OCI-M2 (cell line): Measurements from ENCODE around the gene HSD11B1.
A peak's percentile ranks its signal among the peaks of the same experiment; 100 is the strongest.

Experiments used
- DNase-seq: peaks from one replicate; lab custom pipeline; 2025; ENCODE audit not compliant: unreplicated experiment; lab: John Stamatoyannopoulos, UW

The HSD11B1 gene

DNA sequence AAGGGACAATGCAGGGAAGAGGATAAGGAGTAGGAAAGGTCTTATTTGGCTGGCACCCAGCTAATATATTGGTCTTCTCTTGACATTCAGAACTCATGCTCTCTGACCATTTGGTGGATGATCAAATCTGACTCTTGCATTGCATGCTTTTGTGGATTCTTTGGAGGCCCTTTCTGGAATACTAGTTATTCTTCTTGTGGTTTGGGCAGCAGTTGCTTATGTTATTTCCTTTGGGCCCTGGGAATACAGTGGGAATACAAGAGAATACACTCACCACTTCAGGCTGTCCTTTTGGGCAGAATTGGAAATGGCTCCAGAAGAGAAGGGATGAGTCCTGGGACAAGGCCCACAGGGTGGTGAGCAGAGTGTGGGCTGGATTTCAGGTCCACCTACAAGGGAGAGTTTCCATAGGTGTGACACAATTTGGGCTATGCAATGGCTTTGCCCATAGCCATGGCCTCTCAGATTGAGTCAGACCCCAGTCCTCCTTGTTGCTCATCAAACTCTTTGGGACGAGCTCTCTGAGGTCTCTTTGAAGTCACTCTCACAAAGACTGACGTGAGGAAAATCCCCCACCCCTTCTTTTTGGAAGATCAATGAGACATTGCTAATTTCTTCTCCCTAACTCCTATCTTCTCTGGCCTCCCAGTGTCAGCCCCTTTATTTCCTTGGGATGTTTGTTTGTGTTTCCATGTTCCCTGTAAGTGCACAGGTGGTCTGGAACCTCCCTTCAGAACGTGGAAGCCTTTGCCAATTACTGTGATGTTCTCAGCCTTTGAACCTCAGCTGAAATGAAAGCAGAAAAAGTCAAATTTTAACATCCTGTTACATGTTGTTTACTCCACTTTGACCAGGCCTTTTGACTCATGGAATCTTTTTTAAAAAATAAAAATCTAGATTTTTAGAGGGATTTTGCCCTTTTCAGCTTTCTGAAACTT is 19.4 kb downstream of the HSD11B1 start:
- no peak for DNase-seq

DNA sequence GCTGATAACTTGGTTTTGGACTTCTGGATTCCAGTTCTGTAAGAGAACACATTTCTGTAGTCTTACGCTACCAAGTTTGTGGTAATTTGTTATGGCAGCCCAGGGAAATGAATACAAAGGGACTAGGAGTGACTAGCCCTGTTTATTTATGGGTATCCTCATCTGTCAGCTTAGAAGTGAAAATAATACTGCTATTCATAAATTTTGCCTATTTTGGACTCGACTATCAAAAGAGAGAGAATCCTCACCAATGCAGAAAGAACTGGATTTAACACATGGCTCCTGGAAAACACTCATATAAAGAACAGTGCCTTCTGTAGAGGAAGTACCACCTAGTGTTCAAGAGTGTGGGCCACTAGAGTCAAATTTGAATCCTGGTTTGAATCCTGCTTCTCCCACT is 22.6 kb downstream of the HSD11B1 start:
- DNase-seq = no peak

DNA sequence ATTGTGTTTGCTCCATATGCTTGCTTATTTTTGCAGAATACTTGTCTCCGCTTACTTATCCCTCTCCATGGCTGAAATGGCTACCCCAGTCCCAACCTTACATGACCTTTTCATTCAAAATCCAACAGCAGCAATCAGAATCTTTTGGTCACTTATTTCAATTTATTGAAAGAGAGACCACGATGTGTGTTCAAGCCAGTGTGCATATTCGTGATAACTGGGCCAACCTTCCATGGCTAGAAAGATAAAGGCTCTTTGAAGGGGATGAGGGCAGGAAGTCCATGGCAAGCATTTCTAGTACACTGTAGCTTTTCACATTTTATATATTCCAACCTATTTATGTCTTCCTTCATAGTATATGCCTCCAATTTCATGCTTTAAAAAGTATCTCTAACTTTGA is 23.1 kb downstream of the HSD11B1 start:
- DNase-seq = no peak

DNA sequence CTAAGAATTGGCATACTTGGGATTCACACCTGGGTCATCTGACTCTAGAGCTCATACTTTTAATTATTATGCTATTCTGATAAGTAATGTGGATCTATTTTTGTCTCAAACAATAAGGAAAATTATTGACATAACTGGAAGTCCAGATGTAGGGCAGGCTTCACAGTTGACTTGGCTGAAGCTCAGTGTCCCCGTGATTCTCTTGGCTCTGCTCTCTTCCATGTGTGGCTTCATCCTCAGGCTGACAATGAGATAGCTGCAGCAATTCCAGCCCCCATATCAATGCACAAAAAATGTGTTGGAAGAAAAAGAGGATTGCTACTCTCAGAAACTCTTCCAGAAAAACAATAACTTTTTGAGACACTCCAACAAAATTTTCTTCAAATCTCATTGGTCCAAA is 23.8 kb downstream of the HSD11B1 start:
- no peak for DNase-seq

DNA sequence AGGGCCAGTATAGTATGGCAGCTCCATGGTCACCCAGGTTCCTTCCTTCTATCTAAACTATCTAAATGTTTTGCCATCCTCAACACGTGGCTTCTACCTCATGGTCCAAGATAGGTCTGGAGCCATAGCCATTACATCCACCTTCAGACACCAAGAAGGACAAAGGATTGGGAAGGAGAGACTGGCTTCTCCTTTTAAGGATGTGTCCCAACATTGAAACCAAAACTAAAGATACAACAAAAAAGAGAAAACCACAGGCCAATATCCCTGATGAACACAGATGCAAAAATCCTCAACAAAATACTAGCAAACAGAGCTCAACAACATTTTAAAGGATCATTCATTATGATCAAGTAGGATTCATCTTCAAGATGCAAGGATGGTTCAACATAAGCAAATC is 24.8 kb downstream of the HSD11B1 start:
- DNase-seq = no peak

DNA sequence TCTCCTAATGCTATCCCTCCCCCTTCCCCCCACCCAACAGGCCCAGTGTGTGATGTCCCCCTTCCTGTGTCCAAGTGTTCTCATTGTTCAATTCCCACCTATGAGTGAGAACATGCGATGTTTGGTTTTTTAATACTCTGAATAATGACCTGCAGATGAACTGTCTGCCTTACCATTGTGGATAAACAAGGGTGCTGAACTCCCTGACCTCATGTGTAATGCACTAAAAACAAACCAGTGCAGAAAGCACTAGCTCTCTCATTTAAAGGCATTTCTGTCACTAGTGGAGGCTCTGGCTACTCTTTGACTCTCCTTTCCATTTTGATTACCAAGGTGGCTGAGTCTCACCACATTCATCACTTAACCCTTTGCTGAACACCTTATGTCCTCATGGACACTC is 28.1 kb downstream of the HSD11B1 start:
- no peak for DNase-seq

DNA sequence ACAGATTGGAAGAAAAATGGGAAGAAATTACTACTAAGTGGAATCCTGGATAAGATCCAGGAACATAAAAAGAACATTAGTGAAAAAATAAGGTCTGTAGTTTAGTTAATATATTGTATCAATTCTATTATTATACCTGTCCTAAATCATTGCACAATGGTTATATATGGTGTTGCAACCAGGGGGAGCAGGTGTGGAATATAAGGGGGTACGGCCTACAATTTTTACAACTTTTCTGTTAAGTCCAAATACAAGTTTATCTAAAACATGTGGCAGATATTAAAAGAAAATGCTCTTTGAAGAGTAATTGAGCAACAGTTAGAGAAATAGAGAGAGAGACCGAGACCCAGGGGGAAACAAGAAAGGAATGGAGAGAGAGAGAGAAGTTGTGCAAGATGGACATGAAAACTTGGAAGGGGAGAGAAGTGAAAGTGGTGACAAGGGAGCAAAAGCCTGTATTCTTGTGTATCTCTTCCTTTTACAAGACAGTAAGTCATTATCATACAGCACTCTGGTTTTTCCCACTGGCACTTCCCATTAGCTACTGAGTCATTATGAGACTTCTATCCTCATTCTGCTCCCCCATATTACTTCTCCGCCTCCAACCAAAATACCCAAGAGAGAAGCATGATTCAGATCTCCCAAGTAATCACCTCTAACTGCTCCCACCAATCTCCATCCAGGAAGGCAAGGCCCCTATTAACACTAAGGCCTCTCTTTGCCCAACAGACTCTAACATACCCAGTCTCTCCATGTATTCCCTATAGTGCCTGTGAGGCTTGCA is 29.0 kb downstream of the HSD11B1 start:
- no peak for DNase-seq

DNA sequence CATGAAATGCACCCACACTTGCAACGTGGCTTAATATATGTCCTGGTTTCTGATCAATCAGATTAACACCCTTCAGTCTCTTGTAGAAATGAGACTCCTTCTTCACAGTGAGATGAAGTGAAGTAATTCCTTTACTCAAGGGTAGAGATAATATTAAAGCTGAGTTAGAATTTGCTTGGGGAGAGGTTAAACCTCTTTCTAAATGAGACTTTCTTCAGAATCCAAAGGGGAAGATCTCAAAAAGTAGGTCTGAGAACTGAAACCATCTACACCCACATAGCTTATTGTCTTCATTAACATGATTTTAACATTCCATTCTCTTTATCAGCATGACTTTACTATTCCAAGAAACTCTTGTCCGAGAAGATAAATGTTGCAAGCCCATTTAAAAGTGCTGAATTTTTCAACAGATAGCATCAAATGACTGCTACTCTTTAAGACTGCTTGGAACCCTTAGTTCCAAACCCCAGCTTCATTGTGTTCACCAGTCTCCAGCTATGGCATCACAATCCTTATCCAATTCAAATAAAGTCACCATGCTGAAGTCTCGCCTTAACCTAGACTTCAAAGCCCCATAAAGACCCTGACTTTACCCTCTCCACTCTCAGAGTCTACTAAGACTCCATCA is 32.0 kb downstream of the HSD11B1 start:
- DNase-seq = no peak

DNA sequence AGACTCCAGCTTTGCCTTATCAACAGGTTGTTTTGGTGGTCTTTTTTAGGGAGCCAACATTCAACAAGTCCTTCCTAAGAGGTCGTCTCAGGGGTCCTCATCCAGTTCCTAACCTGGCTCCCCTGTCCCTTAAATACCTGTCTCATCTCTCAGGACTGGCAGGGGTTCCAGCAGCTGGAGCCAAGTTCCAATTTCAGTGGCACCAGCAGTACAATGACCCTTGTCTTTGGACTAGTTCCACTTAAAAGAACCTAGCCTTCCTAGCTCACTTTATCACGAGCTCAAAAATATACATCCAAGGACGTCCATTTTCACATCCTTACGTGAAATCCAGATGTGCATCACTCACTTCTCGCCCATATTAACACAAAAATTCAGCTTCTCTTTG is 32.5 kb downstream of the HSD11B1 start:
- no peak for DNase-seq

DNA sequence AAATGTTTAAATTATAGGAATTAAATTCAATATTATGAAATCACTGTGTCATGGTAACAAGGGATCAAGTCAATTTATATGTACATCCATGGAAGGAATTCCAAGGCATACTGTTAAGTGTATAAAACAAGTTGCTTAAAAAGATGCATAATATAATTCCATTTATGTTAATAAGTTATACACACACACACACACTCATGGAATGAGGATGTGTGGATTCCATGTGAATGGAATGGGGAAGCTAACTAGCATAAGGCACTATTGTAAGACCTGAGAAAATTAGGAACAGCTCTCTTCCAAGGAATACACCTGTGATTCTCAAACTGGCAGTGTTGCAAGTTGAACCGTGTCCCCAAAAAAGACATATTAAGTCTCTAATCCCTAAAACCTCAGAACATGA is 33.6 kb downstream of the HSD11B1 start:
- no peak for DNase-seq

DNA sequence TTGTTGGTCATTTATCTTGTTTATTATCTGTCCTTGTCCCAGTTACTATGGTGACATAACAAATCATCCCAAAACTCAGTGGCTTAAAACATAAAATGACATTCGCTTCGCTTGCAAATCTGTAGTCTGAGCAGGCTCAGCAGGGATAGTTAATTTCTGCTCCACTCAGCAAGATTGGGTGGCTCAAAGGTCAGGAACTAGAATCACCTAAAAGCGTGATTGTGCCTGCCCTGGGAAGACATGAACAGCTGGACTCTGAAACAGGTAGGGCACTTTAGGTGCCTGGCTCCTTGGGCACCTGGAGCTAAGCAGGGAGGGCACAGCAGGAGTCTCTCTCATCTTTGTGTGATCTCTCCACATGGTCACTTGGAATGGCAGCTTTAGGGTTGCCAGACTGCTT is 36.5 kb downstream of the HSD11B1 start:
- no peak for DNase-seq

DNA sequence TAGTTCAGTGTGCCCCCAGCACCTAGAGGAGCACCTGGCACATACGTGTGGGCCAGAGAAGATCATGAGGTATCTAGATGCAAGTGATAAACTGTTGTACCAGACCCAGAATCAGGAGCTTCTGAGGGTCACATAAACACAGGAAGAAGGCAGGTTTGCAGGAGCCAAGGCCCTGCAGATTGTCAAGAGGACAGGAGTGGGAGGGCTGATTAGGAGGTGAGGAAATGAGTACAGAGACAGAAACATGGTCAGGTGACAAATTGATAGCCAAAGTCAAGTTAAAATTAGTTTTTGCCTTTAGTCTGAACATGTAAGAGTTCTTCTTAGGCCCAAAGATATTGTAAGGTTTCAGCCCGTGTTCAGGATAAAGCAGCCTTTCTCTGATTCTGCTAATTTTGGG is 37.2 kb downstream of the HSD11B1 start:
- DNase-seq = no peak

DNA sequence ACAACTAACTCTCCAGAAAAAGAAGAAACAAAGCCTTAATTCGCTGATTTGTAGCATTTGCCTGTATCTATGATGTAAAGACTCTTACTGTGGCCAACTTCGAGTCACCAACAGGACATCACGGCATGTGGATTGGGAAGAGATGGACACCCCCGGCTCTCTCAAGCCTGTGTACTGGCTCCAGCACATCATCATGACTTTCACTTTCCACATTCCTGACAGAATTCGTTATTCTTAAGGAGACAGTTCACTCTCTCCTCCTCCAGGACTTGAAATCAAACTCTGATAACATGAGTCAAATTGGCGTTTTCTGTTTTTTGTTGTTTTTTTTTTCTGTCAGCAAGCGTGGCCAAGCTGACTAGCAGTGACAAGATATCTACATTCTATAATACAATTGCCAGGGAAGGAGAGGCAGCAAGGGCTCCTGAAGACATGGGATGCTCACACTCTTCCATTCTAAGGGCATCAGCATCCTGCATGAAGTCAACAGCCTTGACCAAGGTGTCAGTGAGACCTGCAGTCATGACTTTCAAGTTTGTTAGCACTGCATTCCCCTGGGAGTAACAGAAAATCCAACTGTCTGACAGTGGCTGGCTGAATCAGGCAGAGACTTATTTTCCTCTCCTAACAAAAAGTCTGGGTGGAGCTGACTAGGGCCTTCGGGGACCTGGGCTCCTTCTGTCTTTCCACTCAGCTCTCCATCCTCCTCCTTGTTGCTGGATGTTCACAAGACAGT is 37.9 kb downstream of the HSD11B1 start:
- no peak for DNase-seq

DNA sequence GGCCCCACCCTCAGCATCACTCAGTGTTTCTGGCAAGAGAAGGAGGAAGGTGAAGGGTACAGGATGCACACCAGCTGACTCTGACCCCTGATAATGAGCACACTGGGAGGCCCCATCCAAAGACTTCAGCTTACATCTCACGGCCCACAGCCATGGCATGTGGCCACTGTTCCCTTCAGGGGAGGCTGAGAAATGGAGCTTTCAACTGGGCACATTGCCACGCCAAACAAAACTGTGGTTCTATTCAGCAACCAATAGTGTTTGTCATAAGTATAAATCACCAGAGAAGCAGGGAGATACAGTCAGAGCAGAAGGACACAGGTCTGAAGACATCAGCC is 38.5 kb downstream of the HSD11B1 start:
- DNase-seq = no peak

DNA sequence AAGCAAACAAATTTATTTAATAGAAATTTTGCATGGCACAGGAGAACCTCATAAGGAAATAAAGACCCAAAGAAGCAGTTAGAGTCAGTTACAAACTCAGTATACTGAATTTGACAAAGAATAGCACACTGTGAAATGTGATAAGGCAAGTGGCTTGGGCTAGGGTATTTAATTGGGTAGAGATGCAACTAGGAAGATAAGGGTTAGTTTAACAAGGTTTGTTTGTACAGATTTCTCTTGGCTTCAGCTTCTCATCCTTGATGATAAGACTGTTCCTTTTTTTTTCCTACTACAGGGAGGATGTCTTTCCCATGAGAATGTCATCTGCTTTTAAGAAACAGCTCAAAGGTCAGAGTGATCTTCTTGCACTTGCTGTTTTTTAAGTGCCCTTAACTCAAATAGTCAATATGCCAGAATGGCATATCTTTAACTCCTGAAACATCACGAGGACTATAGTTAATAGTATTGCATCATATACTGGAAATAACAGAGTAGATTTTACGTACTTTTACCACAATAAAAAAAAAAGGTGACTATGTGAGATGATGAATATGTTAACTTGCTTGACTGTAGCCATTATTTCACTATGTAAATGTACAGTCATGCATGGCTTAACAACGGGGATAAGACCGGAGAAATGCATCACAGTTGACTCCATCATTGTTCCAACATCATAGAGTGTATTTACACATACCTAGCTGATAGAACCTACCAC is 42.0 kb downstream of the HSD11B1 start:
- peak; percentile 51 for DNase-seq

DNA sequence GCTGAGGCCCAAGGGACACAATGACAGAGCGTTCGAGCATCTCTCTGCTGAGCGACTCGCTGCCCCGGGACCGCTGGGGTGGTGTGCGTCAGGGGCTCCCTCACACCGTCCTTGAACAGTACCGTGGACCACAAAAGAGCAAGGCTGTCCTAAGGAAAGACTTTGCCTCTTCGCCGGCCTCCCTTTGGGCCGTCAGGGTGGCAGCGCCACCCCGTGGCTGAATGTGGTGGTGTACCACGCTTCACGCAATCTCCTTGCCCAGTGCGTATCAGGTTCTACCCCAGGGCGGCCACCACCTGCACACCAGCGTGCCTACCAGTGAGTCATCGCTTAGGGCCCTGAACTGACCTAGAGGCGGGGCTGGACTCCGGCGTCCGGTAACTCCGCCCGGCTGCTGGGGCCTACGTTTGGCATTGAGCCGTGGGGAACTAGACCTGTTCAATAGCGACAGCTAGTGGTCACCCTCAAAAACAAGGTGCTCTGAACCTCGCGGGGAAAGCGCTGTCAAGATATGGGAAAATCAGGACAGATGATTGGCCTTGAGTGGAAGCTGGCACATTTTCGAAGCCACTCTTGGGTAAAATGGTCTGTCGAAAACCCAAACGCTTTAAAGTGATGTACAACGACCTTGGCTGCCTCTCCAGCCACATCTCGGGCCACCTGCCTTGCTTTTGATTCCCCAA is 43.1 kb downstream of the HSD11B1 start:
- no peak for DNase-seq

DNA sequence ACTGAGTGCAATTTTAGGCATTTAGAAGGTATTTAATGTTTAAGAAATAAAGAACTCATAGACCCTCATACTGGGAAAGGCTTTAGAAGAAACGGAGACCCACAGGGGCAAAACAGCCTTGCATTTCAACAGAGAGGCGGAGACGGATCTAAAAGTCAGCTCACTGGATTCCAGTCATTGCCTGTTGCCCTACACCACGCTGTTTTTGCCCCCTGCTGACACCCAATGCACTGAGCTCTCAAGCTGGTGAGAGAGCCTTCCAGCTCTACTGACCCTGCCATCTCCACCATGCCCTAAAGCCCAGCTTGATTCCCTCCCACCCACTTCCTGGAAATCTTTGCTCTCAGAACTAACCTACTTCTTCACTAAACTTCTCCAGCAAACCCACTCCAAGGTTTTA is 44.0 kb downstream of the HSD11B1 start:
- DNase-seq = no peak

DNA sequence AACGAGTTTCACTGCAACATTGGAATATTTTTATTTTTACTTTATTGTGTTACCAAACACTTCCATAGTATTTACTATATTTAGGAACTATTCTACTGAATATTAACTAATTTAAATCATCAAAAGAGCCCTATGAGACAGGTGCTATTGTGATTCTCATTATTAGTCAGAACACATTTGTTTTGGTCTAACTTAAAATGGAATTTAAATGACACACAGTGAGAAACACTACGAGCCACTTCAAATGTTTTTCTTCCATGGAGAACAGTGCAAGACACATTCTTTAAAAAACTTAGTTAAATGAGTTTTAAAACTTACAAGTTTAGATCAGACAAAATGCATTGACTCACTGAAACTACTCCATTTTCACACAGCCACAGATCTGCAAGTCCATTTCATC is 44.6 kb downstream of the HSD11B1 start:
- DNase-seq = no peak

DNA sequence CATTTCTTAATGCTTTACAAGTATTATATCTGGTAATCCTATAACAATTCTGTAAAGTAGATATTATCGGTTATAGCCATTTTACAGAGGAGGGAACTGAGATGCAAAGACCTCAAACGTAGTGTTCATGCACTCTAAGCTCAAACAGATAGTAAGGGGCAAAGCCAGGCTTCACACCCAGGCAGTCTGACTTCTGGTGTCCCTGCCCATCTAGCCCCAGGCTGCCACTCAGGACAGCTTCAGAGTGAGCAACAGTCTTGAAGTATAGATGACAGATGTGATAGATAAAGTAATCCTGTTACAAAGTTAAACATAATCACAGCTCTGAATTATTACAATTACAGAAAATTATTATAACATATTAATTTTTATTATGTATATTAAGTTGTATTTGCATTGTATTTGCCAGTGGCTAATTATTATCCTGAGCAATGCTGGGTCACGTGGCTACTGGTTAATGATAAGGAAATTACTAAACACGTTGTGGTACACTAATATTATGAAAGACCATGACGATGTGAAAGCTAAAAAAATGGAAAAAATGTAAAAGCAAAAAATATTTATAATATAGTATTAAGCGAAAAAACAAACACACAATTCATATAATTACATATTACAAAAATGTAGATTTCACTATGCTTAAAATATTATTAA is 45.2 kb downstream of the HSD11B1 start:
- no peak for DNase-seq
